GM21367 (cell line): ENCODE data around the gene BICRA.
A peak's percentile ranks its signal among the peaks of the same experiment; 100 is the strongest.

Source experiments
- ATAC-seq: cut with Tn5 transposase; IDR thresholded peaks from one replicate; pipeline ENCODE4 v1.9.1; 2021; ENCODE audit not compliant: unreplicated experiment

Gene BICRA

DNA sequence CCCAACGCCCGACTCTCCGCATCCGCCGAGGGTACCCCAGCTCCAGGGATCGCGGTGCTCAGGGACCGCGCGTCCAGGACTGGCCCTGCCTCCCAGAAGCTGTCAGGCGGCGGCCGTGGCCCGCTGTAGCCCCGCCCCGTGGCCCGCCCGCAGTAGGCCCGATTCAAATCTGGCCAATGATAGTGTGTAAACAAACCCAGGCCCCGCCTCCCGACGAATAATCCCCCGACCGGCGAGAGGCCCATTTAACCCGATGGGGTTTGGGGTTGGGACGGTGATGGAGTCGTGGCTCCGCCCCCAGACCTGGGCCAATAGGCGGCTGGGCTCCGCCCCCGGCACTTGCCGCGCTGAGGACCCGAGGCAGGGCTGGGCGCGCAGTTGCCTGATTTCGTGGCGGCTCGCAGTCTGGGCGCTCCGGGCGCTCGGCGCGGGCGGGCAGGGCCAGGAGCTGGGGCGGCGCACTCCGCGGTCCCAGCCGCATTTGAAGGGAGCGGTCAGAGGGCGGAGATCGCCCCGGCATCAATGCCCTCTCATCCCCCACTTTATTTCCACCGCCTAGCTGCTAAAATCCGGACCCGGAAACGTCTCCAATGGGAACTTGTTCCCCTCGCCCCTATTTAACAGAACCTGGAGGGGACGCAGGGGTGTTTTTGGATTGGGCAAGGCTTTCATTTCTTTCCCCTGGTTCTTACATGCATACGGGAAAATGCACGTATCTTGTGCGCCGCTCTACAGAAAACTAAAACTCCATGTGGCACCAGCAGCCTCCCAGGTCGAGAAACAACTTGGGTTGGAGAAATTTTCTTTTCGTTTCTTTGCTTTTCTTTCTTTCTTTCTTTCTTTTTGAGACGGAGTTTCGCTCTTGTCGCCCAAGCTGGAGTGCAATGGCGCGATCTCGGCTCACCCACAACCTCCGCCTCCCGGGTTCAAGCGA, 8.4 kb upstream of the BICRA start:
- ATAC-seq = peak; percentile 91

DNA sequence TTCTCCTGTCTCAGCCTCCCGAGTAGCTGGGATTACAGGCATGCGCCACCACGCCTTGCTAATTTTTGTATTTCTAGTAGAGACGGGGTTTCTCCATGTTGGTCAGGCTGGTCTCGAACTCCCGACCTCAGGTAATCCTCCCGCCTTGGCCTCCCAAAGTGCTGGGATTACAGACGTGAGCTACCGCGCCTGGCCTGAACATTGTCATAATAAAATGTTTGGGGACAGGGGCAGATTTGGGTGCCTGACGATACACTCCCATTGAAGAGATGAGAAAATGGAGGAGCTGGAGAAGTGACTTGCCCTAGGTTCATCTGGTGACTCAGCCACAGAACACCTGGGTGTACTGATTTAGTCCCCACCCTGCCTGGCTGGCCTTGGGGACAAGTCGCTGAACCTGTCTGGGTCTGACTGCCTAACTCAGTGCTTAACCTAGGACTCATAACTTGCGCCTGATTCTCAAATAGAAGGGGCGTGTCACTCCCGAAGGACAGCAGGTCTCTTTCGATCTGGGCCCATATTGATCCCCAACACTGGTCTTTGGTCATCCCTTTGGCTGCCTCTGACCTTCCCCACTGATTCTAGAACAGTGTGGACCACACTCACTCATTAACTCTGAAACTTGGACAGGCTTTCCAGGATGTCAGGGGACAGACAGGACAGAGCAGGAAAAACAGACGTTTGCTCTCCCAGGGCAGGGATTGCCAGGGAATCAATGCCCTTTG, 7.6 kb upstream of the BICRA start:
- ATAC-seq = no peak

DNA sequence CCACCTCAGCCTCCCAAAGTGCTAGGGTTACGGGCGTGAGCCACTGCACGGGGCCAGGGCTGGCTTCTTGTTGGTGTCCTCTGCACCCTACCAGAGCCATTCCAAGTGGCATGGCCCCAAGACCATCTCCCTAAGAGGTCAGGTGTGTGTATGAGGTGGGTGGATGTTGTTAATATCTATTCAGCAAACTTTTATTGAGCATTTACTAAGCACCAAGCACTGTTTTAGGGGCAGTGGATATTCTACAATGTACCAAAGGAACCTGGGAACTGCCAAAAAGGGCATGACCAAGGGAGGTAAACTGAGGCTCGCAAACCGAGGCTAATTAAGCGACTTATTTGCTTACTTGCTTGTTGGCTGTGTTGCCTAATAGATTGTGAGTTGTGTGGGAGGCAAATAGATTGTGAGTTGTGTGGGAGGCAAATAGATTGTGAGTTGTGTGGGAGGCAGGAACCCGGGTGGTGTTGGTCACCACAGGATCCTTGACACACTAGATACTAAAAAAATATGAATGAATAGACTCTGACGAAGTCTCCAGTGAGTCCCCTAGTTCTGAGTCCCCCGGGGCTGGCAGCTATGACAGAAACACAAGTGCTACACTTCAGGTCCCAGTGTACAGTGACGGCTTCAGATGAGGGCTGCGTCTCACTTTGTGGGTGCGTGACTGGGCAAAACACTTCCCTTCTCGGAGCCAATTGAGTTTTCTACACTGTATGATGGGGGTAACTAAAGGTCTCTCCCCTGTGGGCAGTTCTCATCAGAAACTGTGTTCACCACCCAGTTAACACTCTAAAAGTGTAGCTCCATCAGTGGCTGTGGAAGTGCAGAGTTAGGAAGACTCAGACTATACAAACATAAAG, 5.0 kb upstream of the BICRA start:
- no peak for ATAC-seq

DNA sequence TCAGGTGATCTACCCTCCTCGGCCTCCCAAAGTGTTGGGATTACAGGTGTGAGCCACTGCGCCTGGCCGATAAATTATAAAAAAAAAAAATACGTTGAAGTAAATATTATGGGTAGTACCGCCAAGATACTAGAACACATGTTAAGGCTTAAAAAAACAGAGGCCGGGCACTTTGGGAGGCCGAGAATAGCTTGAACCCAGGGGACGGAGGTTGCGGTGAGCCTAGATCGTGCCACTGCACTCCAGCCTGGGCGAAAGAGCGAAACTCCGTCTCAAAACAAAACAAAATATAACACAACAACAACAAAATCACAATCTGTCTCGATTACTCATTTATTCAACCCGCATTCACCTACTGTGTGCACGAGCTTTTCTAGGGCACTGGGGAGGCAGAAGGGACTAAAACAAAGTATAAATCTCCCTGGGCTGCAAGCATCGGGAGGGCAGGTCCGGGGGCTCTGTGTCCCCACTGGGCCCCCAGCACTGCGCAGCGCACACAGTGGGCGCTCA, 1.3 kb upstream of the BICRA start:
- ATAC-seq = no peak

DNA sequence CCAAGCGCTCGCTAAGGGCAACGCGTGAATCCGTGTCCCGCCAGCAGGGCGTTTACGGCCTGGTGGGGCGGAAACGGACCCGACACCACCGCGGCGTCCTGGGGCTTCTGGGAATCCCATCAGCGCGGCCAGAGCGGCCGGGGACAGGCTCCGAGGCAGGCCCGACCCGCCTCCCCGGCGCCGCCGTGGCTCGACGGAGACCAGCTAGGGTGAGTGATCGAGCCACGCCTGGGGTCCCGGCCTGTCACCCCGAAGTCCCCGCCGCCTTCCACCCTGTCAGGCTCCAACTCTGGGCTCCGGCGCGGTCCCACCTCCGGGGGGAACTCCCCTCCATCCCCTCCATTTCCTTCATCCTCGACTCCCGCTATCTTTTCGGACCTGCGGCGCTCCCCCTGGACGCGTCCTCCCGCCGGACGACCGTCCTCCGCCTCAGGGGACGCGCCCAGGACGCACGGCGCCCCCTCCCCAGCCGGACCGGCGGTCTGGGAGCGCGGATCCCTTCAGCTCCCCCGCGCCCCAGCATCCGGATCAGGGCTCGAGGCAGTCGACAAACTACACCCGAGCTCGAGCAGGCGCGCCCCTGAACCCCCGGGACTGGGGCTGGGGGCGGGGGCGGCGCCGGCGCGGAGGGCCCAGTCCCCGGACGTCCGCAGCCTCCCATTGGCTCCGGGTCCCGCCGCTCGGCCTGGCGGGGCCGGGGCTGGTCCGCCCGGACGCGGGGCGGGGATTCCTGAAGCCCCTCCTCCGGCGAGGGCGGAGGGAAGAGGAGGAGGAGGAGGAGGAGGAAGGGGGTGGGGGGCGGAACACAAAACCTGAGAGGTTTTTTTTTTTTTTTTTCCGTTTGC, 638 bp upstream of the BICRA start:
- ATAC-seq = peak; percentile 60

DNA sequence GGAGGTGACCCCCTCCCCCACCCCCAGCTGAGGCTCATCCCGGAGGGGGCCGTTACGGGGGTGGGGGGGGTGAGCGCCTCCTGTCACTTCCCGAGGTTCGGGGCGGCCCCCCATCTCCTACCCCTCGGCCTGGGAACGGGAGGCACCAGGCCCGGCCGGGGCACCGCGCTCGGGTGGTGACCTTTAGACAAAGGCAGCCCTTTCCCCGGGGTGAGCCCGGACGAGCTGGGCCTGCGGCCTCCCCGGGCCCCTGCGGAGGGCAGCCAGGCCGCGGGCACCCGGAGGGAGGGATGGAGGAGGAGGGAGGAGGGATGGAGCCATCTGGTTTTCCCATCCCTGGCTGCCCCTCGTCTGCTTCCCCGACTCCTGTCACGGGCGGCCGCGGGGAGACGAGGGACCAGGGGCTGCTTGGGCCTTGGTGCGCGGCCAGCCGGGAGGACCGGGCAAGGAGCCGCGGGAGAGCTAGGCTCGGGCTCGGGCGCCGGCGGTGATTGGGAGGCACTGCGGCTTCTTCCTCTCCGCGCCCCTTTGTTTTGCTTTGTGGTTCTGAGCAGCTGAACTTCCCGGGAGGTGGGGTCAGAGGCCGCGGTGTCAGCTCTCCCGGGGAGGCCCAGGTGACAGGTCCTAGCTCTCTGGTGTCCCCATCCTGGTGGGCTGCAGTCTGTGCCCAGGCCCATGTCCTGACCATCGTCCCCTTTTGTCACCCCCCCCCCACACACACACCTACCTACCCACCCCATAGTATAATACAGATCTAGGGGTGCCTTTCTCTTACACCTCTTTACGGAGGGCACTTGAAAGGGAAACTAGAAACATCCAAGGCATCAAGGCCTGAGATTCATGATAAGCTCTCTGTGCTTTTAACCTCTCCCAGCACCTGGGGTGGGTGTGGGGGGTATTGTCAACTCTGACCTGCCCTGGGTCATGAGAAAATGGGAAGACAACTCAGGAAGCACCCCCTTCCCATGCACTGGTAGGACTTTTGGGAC, 1.3 kb downstream of the BICRA start:
- ATAC-seq = no peak

DNA sequence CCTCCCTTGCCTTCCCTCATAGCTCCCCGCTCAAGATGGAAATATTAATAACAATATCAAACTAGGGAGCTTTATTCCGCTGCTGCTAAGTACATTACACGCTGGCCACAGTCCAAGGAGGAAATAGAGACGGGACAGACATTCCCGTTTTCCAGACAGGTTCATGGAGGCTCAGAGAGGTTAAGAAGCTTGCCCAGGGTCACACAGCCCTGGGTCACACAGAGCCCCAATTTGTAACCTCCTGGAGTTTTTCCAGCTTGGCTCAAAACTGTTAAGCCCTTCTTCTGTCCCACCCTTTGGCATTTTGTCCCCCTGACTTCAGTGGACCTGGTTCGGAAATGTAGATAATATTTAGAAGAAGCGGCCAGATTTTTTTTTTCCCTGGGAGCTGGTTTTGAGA, 2.0 kb downstream of the BICRA start:
- no peak for ATAC-seq

DNA sequence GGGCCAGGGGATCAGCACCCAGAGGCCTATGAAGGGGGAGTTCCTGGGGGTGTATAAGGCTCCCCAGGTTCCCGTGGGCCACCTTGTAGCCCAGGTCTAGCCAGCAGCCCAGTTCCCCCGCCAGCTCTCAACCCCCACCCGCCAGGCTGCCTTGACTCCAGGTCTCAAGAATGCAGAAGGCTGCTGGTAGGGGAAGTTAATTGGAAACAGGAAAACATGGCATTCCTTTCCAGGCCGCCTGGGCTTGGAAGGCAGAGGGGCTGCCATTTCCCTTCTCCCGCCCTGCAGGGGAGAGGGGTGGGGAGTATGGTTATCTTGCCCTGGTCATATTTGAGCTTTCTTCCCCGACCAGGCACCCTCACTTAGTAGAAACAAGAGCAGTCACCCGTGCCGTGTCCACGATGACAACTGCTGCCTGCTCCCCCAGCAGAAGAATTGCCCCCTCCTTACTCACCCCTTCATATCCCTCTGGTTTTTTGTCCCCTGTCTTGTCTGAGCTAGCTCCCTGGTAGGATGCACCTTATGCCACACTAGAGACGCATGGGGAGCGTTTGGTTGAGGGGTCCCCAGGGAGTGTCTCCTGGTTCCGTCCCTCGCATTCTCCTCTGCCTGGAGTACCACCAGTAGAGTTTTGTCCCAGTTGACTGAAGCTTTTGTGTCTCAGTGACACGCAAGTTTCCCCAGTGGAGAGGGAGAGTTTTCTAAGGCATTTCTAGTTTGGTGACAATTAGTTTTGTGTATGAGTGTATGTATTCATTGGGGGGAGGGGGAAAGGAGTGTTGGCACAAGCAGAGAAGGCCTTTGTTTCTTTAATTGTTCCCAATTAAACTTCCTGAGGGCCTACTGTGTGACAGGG, 4.5 kb downstream of the BICRA start:
- no peak for ATAC-seq

DNA sequence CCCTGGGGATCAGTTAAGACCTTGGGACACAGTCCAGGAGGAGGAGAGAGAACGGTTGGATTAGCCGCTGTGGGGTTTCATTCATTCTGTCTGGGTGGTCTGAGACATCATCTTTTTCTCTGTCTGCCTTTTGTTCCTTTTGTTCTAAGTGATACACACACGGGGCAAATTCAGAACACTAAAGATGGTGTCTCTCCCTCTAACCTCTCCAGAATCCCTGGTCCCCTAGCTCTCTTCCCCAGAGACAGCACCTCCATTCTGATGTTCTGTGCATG, 5.0 kb downstream of the BICRA start:
- ATAC-seq = no peak

DNA sequence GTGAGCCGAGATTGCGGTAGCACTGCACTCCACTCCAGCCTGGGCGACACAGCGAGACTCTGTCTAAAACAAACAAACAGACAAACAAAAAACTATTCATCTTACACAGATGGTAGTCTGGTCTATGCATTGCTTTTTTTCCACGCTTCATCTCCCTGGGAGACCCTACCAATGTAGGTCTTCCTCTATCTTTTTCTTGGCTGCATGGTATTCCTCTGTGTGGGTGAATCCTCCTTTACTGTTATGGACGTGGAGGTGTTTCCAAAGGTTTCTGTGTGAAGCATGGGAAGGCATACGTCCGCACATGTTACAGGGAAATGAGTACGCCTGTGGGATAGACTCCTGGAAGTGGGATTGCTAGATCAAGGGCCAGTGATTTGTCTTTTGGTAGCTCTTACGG, 5.6 kb downstream of the BICRA start:
- no peak for ATAC-seq

DNA sequence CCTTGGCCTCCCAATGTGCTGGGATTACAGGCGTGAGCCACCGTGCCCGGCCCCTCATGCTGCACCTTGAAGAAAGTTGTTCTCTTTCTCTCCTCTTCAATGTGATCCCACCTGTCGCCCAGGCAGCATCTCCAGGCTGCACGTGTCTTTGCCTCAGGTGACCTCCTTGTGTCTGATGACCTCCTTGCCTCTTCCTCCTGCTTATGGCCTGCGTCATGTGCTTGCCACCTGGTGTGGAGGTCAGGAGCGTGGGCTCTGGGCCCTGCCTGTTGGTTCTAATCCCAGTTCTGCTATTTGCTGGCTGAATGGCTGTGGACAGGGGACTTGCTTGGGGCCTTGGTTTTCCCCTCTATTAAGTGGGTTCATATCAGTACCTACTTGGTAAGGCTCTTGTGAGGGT, 6.3 kb downstream of the BICRA start:
- ATAC-seq = no peak

DNA sequence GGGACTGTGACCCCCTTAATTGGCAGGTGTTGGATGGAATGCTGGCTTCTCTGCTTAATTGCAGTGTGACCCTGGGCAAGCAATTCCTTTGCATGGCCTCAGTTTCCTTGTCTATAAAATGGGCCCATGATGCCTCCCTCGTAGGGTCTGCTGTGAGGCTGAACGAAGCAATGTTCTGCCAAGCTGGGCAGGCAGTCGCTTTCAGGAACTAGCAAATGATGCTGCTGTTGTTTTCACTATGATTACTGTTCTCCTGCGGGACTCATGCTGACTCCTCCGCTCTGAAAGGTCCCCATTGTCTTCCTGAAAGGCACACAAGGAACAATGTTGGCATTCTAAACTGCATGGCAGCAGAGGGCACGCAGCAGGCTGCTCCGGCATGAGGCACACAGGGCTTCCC, 6.8 kb downstream of the BICRA start:
- ATAC-seq = no peak

DNA sequence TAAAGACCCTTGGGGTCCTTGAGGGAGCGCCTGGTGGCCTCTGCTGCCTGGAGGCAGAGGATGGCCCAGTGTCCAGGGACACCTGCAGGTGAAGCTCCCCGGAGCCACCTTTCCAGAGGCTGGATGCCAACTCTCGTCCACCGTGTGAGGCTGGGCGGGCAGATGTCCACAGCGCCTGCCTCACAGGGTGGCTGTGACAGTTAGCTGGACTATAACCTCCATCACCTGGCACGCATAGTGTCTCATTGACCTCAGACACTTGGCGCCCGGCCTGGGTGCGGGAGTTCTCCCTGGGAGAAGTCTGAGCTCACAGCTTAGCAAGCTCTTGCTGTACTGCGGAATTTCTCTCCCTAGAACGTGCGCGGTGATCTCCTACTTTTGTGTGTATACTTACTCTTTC, 9.8 kb downstream of the BICRA start:
- ATAC-seq = no peak

DNA sequence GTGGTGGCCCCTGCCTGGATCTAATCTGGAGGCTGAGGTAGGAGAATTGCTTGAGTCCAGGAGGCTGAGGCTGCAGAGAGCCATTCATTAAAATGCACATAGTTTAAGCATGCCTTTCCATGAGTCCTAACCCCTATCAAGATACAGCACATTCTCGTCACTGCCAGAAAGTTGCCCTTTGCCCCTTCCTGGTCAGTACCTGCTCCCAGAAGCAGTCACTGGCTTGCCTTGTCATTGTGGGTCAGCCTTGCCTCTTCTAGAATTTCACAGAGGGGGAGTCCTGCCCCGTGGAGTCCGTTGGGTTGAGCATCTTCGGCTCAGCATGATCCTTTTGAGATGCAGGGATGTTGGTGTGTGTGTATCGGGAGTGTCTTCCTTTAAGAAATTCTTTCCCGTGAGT, 10.8 kb downstream of the BICRA start:
- no peak for ATAC-seq

DNA sequence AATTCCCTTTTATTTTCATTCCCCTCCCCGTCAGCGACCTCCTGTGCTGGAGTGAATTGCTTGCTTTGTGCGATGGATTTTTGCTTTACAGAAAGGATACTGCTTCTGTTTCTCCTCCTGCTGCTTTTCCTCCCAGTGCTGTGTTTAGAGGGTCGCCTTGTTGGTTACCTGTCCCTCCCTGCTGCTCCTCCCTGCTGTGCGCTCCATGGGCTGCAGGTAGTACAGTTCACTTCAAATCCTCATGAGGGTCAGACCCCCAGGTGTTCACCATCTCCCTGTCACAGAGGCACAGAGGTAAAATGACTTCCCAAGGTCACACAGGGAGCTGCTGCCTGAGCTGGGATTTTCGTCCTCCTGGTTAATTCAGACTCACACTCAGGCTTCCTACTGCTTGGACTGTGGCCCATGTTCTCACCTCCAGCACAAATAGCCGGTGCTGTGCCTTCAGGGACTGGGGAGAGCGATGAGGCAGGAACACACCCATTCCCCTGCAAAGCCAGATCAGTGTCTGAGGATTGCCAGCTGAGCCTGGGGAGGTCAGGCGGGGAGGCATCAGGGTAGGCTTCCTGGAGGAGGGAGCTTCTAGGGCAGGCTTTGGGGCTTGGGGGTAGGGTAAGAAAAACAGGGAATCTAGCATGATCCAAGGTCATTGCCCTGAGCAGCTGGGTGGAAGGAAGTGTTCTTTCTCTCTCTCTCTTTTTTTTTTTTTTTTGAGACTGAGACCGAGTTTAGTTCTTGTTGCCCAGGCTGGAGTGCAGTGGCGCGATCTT, 14.4 kb downstream of the BICRA start:
- ATAC-seq = no peak

DNA sequence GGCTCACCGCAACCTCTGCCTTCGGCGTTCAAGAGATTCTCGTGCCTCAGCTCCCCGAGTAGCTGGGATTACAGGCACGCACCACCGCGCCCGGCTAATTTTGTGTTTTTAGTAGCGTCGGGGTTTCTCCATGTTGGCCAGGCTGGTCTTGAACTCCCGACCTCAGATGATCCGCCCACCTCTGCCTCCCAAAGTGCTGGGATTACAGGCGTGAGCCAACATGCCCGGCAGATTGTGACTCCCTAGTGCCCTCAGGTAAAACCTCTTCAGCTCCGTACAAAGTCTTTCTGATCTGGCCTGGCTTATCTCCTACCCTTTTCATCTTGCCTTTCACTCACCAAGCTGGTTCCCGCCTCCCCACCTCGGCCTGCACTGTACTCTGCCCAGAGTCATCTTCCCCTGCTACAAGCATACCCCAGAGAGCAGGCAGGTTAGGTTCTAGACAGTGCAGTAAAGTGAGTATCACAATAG, 15.0 kb downstream of the BICRA start:
- ATAC-seq = no peak

DNA sequence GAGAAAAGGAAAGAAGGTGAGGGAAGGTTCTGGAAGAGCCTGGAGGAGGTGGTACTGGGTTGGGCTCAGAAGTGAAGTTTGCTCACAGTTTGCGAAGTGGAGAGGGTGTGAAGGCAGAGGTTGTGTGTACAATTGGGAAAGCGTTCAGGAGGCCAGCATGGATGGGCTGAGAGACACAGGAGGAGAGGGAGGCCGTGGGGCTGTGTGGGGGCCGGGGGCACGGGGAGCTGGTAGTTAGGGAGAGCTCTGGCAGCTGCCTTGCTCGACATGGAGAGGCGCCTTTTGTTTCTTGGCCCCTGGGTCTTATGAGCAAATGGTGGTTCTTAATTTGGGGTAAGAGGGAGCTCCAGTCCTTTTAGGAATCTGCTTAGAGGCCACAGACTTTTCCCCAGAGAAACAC, 16.7 kb downstream of the BICRA start:
- ATAC-seq = no peak

DNA sequence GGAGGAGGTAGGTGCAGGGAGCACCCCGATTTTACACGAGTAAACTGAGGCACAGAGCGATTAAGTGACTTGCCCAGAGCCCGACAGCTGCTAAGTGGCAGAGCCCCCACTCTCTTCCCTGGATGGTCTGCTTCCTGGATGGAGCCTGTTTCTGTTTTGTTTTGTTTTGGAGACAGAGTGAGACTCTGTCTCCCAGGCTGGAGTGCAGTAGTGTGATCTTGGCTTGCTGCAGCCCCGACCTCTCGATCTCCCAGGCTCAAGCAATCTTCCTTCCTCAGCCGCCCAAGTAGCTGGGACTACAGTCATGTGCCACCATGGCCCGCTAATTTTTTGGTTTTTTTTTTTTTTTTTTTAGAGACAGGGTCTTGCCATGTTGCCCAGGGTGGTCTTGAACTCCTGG, 17.3 kb downstream of the BICRA start:
- no peak for ATAC-seq
